SK-N-SH (cell line): ENCODE measurements around the gene CHST9. TPM values are rescaled to one million over a fixed set of nuclear protein-coding genes. Genes with fewer than 3 reads are reported as not detected.

Experiments
- CTCF ChIA-PET: fragments of 300-600, 350-600 bp; formaldehyde crosslinking; extraction: SDS; loops from one replicate; lab custom pipeline; 2021; lab: Yijun Ruan, JAX
- POLR2A ChIA-PET: fragments of 350-600 bp; sonication (Branson Sonifier 250); formaldehyde crosslinking; extraction: SDS; loops from one replicate; lab custom pipeline; 2020; ENCODE audit warnings: antibody characterized with exemption, inconsistent platforms; lab: Yijun Ruan, JAX
- DNase-seq: peaks from one replicate; pipeline ENCODE4 v3.0.0; 2012
- H2AFZ ChIP-seq: fragments of 200-600 bp; sonication (generic); 2 replicates; pipeline ENCODE4 v1.8.1; 2016; ENCODE audit warnings: antibody characterized with exemption, mild to moderate bottlenecking, low read depth
- H3F3A ChIP-seq: fragments of 200-600 bp; sonication (generic); replicated peaks from 2 replicates; pipeline ENCODE3; 2016; ENCODE audit warnings: antibody characterized with exemption, mild to moderate bottlenecking; ENCODE audit not compliant: insufficient read depth
- H3K27ac ChIP-seq, 2 experiments: fragments of 200-500 bp in 1 of 2; fragments of 200-600 bp in 1 of 2; sonication (Bioruptor generic) in 1 of 2; sonication (generic), shearing (Covaris generic) in 1 of 2; 2 replicates each; pipeline versions ENCODE4 v1.5.1 to v1.6.1; 2014 to 2016; ENCODE audit warnings: low read depth in 2 of 2, inconsistent platforms in 1 of 2, low read length in 1 of 2, mild to moderate bottlenecking in 1 of 2, mixed read lengths in 1 of 2
- H3K27me3 ChIP-seq: fragments of 200-600 bp; sonication (generic), shearing (Covaris generic); 2 replicates; pipeline ENCODE4 v1.6.1; 2016; ENCODE audit warnings: mixed run types; ENCODE audit not compliant: insufficient read depth
- H3K36me3 ChIP-seq, 2 experiments: fragments of 200-500 bp in 1 of 2; fragments of 200-600 bp in 1 of 2; sonication (Bioruptor generic) in 1 of 2; sonication (generic) in 1 of 2; replicated peaks in 1 of 2; 2 replicates each; pipeline versions ENCODE3 to v1.5.1; 2014 to 2016; ENCODE audit warnings: low read length in 1 of 2, mild to moderate bottlenecking in 1 of 2; ENCODE audit not compliant: insufficient read depth in 2 of 2, control insufficient read depth in 1 of 2
- H3K4me1 ChIP-seq, 2 experiments: fragments of 200-500 bp in 1 of 2; fragments of 200-600 bp in 1 of 2; sonication (Bioruptor generic) in 1 of 2; sonication (generic), shearing (Covaris generic) in 1 of 2; 2 replicates each; pipeline versions ENCODE4 v1.5.1 to v1.6.1; 2014 to 2016; ENCODE audit warnings: low read depth in 1 of 2, low read length in 1 of 2, mixed run types in 1 of 2; ENCODE audit not compliant: insufficient read depth in 2 of 2, control insufficient read depth in 1 of 2
- H3K4me2 ChIP-seq: fragments of 200-600 bp; sonication (generic), shearing (Covaris generic); 2 replicates; pipeline ENCODE4 v1.6.1; 2017; ENCODE audit warnings: mixed run types
- H3K4me3 ChIP-seq, 2 experiments: fragments of 200-500 bp in 1 of 2; fragments of 200-600 bp in 1 of 2; sonication (Bioruptor generic) in 1 of 2; sonication (generic), shearing (Covaris generic) in 1 of 2; 2 replicates each; pipeline versions ENCODE4 v1.5.1 to v1.8.1; 2014 to 2016; ENCODE audit warnings: low read depth in 2 of 2, inconsistent platforms in 1 of 2, low read length in 1 of 2, mild to moderate bottlenecking in 1 of 2, mixed read lengths in 1 of 2, moderate library complexity in 1 of 2
- H3K79me2 ChIP-seq: fragments of 200-600 bp; sonication (generic); 2 replicates; pipeline ENCODE4 v1.8.1; 2017; ENCODE audit warnings: mild to moderate bottlenecking; ENCODE audit not compliant: insufficient read depth
- H3K9ac ChIP-seq: fragments of 200-600 bp; sonication (generic); 2 replicates; pipeline ENCODE4 v1.6.1; 2017; ENCODE audit warnings: mixed run types
- H3K9me2 ChIP-seq: fragments of 200-600 bp; sonication (generic); 2 replicates; pipeline ENCODE4 v1.6.1; 2017; ENCODE audit warnings: mixed run types
- H3K9me3 ChIP-seq: fragments of 200-600 bp; sonication (generic); 2 replicates; pipeline ENCODE4 v1.6.1; 2017; ENCODE audit warnings: mixed run types, mild to moderate bottlenecking, moderate library complexity
- H4K20me1 ChIP-seq: fragments of 200-600 bp; sonication (generic); 2 replicates; pipeline ENCODE4 v1.6.1; 2017; ENCODE audit warnings: mild to moderate bottlenecking, mixed run types; ENCODE audit not compliant: insufficient read depth
- EP300 ChIP-seq, 2 experiments: IDR thresholded peaks; 2 replicates each; pipeline versions ENCODE4 v1.4.0 to v1.6.1; 2012; ENCODE audit warnings: borderline replicate concordance in 1 of 2, low read depth in 1 of 2, low read length in 1 of 2
- EZH2phosphoT487 ChIP-seq: fragments of 200-600 bp; sonication (generic); IDR thresholded peaks from 2 replicates; pipeline ENCODE4 v1.6.1; 2017; ENCODE audit warnings: low read depth, mixed run types, mild to moderate bottlenecking, antibody characterized with exemption, moderate library complexity, borderline replicate concordance
- FOXJ3 ChIP-seq: sonication (generic); formaldehyde crosslinking; IDR thresholded peaks from 2 replicates; pipeline ENCODE4 v1.5.1; 2020; ENCODE audit warnings: mild to moderate bottlenecking, missing genetic modification reagents
- GABPA ChIP-seq: IDR thresholded peaks from 2 replicates; pipeline ENCODE4 v1.4.0; 2012; ENCODE audit warnings: low read depth, mild to moderate bottlenecking
- MXI1 ChIP-seq: IDR thresholded peaks from 2 replicates; pipeline ENCODE4 v1.6.1; 2012; ENCODE audit warnings: mild to moderate bottlenecking, low read depth, low read length, improper control_type of control experiment
- NRF1 ChIP-seq: IDR thresholded peaks from 2 replicates; pipeline ENCODE4 v1.6.1; 2012; ENCODE audit warnings: low read depth, mild to moderate bottlenecking, low read length
- RAD21 ChIP-seq: IDR thresholded peaks from 2 replicates; pipeline ENCODE4 v1.6.1; 2012; ENCODE audit warnings: mild to moderate bottlenecking, low read length
- RCOR1 ChIP-seq: fragments of 150-350 bp; IDR thresholded peaks from 2 replicates; pipeline ENCODE4 v1.6.1; 2017; ENCODE audit warnings: antibody characterized with exemption, low read length
- RFX5 ChIP-seq: IDR thresholded peaks from 2 replicates; pipeline ENCODE4 v1.6.1; 2012; ENCODE audit warnings: mild to moderate bottlenecking, improper control_type of control experiment, low read length
- RXRA ChIP-seq: IDR thresholded peaks from 2 replicates; pipeline ENCODE4 v1.4.0; 2012; ENCODE audit warnings: low read depth, mild to moderate bottlenecking, borderline replicate concordance
- SIN3A ChIP-seq: IDR thresholded peaks from 2 replicates; pipeline ENCODE4 v1.6.1; 2012; ENCODE audit warnings: low read depth, mild to moderate bottlenecking, low read length, moderate library complexity, borderline replicate concordance
- TCF12 ChIP-seq: IDR thresholded peaks from 2 replicates; pipeline ENCODE4 v1.4.0; 2012
- YY1 ChIP-seq: IDR thresholded peaks from 2 replicates; pipeline ENCODE4 v1.4.0; 2012; ENCODE audit warnings: low read depth, mild to moderate bottlenecking
- WGBS: methylation state at CpG from one replicate; pipeline ENCODE4 v1.1.6; 2017; ENCODE audit warnings: low lambda C conversion rate; 5-methylcytosine and 5-hydroxymethylcytosine counted together
- polyA plus RNA-seq, 3 experiments: library from polyadenylated mRNA; depleted of rRNA; stranded (reverse); fragments of >200 nt; gene quantifications; 2 replicates each; pipeline ENCODE4 v1.2.3, GENCODE V29; 2012
- TF ChIP-seq, protein P1 (sequence below): fragments of 150-350 bp; IDR thresholded peaks from 2 replicates; pipeline ENCODE4 v1.6.1; 2016; ENCODE audit warnings: mild to moderate bottlenecking, low read depth, low read length
- TF ChIP-seq, protein P2 (sequence below): fragments of 200-600 bp; sonication (generic); IDR thresholded peaks from 2 replicates; pipeline ENCODE4 v1.6.1; 2017; ENCODE audit warnings: antibody characterized with exemption, mild to moderate bottlenecking, moderate library complexity
- TF ChIP-seq, protein P3 (sequence below): IDR thresholded peaks from 2 replicates; pipeline ENCODE4 v1.4.0; 2012; ENCODE audit warnings: low read depth, borderline replicate concordance

Gene CHST9
- polyA plus RNA-seq, 1 of the 3 experiments (the other 2 are of a cell fraction): not detected

DNA sequence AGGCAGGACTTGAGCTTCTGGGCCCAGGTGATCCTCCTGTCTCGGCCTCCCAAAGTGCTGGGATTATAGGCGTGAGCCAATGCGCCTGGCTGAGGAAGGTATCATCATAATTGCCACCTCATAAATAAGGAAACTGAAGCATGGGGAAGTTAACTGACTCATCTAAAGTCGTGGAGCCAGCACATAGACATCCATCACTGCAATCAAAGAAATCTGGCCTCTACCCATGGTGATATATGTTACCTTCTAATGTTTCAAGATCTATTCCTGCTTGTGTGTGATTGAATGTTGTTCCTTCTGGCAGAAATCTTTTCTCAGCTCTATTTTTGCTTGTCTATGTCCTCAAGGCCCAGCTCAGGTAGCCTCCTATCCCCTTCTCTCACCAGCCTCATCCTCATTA lies 214.5 kb downstream of the CHST9 start:
- WGBS: 51% methylated on average over 4 of the region's 4 CpGs
- Histone ChIP-seq H3K79me2 (no peaks in the 10 kb centered on the region), H2AFZ (no peak overlapping the region), H3K9me2 (no peaks in the 10 kb centered on the region), H3K4me2 (no peak overlapping the region), H3K9ac (no peak overlapping the region), H3K27me3 (no peaks in the 10 kb centered on the region), H3K36me3 (no peaks in the 10 kb centered on the region), H4K20me1 (no peaks in the 10 kb centered on the region), H3K27ac (no peak overlapping the region), H3F3A (no peaks in the 10 kb centered on the region), H3K9me3 (no peaks in the 10 kb centered on the region), H3K4me3 (no peak overlapping the region), H3K4me1 (no peaks in the 10 kb centered on the region)
- POLR2A ChIA-PET: no interaction called here
- TF ChIP-seq RXRA (no peak), YY1 (no peak), MXI1 (no peak), FOXJ3 (CRISPR knock-in tag) (no peak), RFX5 (no peak), NRF1 (no peak), RCOR1 (no peak), EZH2phosphoT487 (no peak), SIN3A (no peak), RAD21 (no peak), EP300 (IDR thresholded peaks at IDR 0.05; ENCODE audit: borderline replicate concordance in 1 of 2, low read depth in 1 of 2, low read length in 1 of 2) (no peak), GABPA (no peak), TCF12 (no peak)
- TF ChIP-seq, protein P1, sequence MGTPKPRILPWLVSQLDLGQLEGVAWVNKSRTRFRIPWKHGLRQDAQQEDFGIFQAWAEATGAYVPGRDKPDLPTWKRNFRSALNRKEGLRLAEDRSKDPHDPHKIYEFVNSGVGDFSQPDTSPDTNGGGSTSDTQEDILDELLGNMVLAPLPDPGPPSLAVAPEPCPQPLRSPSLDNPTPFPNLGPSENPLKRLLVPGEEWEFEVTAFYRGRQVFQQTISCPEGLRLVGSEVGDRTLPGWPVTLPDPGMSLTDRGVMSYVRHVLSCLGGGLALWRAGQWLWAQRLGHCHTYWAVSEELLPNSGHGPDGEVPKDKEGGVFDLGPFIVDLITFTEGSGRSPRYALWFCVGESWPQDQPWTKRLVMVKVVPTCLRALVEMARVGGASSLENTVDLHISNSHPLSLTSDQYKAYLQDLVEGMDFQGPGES: no peak
- TF ChIP-seq, protein P2, sequence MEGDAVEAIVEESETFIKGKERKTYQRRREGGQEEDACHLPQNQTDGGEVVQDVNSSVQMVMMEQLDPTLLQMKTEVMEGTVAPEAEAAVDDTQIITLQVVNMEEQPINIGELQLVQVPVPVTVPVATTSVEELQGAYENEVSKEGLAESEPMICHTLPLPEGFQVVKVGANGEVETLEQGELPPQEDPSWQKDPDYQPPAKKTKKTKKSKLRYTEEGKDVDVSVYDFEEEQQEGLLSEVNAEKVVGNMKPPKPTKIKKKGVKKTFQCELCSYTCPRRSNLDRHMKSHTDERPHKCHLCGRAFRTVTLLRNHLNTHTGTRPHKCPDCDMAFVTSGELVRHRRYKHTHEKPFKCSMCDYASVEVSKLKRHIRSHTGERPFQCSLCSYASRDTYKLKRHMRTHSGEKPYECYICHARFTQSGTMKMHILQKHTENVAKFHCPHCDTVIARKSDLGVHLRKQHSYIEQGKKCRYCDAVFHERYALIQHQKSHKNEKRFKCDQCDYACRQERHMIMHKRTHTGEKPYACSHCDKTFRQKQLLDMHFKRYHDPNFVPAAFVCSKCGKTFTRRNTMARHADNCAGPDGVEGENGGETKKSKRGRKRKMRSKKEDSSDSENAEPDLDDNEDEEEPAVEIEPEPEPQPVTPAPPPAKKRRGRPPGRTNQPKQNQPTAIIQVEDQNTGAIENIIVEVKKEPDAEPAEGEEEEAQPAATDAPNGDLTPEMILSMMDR: no peak
- TF ChIP-seq, protein P3, sequence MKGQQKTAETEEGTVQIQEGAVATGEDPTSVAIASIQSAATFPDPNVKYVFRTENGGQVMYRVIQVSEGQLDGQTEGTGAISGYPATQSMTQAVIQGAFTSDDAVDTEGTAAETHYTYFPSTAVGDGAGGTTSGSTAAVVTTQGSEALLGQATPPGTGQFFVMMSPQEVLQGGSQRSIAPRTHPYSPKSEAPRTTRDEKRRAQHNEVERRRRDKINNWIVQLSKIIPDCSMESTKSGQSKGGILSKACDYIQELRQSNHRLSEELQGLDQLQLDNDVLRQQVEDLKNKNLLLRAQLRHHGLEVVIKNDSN: no peak
- CTCF ChIA-PET: no interaction called here
- DNase-seq: no peak
